ENCODE measurements around the gene ZKSCAN2.

The ZKSCAN2 gene

DNA sequence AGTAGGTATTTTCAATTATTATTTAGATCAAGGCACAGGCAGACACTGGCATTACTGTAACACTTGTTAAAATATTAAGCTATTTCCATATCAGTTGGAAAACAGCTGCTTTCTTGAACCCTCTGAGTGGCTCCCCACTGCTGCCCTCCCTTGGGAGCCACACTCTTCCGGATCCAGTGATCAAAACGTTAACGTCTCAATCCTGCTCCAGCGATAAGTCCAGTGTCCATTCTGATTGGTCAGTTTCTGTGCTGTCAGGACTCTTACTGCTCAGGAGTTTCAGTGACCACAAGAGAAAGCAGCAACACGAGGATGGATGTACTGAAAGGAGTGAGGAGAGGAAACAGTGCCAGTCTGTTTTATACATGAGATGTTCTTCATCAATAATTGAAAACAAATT, 13.8 kb upstream of the ZKSCAN2 start:
- TF ChIP-seq CTCF (conservative IDR thresholded peaks at IDR 0.05): no peak
- no peak overlapping the region for H3K27ac ChIP-seq

- TF ChIP-seq CTCF (conservative IDR thresholded peaks at IDR 0.05): no peak
- H3K27ac ChIP-seq: no peak overlapping the region
Measured at GRCh38 chr16:25270577-25270976, 12.9 kb upstream of the ZKSCAN2 start.

- TF ChIP-seq CTCF (conservative IDR thresholded peaks at IDR 0.05): no peak
- no peak overlapping the region for H3K27ac ChIP-seq
Measured at GRCh38 chr16:25269879-25270278, 12.2 kb upstream of the ZKSCAN2 start.

GRCh38 chr16:25265968-25266367, 8.3 kb upstream of the ZKSCAN2 start:
- no peak for TF ChIP-seq CTCF (conservative IDR thresholded peaks at IDR 0.05)
- H3K27ac ChIP-seq: no peak overlapping the region

GRCh38 chr16:25264597-25264996, 7.0 kb upstream of the ZKSCAN2 start:
- TF ChIP-seq CTCF (conservative IDR thresholded peaks at IDR 0.05): no peak
- H3K27ac ChIP-seq: no peak overlapping the region

DNA sequence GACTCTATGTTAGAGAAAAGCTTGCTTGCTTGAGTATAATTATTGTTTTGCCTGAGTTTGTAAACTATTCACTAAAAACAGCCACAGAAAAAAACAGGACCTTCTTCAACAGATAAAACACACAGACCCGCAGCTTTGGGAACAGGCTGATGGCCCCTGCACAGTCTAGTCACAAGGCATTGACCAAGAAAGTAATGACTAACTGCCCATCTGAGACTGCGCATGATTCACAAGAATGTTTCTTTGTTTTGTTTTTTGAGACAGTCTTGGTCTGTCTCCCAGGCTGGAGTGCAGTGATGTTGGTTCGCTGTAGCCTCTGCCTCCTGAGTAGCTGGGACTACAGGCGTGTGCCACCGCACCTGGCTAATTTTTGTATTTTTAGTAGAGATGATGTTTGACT, 2.8 kb upstream of the ZKSCAN2 start:
- TF ChIP-seq CTCF (conservative IDR thresholded peaks at IDR 0.05): no peak

DNA sequence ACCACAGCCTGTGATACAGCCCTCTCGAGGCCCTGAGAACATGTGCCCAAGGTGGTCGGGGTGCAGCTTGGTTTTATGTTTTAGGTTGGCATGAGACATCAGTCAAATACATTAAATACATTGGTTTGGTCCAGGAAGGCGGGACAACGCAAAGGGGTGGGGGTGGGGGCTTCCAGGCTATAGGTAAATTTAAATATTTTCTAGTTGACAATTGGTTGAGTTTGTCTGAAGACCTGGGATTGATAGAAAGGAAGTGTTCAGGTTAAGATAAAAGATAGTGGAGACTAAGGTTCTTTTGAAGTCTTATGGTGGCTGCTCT, 1.2 kb upstream of the ZKSCAN2 start:
- no peak for TF ChIP-seq CTCF (conservative IDR thresholded peaks at IDR 0.05)
- peak overlapping the region; percentile 90 for H3K27ac ChIP-seq

More for the DNA sequence above, 2.8 kb upstream of the ZKSCAN2 start:
- no peak overlapping the region for H3K27ac ChIP-seq

Data from VCaP (cell line).